ENCODE measurements around the gene TNKS1BP1. TPM values are rescaled to one million over a fixed set of nuclear protein-coding genes. Genes with fewer than 3 reads are reported as not detected.

Gene TNKS1BP1
- total and polyA plus RNA-seq, 8 donors: 119 to 203 (median 141) TPM

- Histone ChIP-seq H3K27ac (peak overlapping the region; percentile 95 to 96), H3K27me3 (no peaks in the 10 kb centered on the region), H3K9me3 (no peaks in the 10 kb centered on the region), H3K4me1 (peaks cover 35 to 68% of the 10 kb centered on the region in 2 donors), H3K36me3 (peaks cover 0 to 44% of the 10 kb centered on the region in 2 donors), H3K4me3 (peak overlapping the region; percentile 70 to 71)
- TF ChIP-seq CTCF (IDR thresholded peaks at IDR 0.05): no peak
- no peak for ATAC-seq
- peak in 1 of 4 donors; percentile 37 for DNase-seq
- intact Hi-C loops (cut with DNase I): no loop called here
Observed at GRCh38 chr11:57323167-57323854, 1.4 kb downstream of the TNKS1BP1 start.

GRCh38 chr11:57322256-57323166 lies 2.2 kb downstream of the TNKS1BP1 start:
- TF ChIP-seq CTCF (IDR thresholded peaks at IDR 0.05): no peak
- Histone ChIP-seq H3K27me3 (no peaks in the 10 kb centered on the region), H3K36me3 (peaks cover 0 to 42% of the 10 kb centered on the region in 2 donors), H3K4me3 (peak overlapping the region; percentile 70 to 71), H3K27ac (peak overlapping the region; percentile 95 to 96), H3K4me1 (peaks cover 41 to 76% of the 10 kb centered on the region in 2 donors), H3K9me3 (no peaks in the 10 kb centered on the region)
- DNase-seq (peak; percentile 89 to 98 (median 93)), ATAC-seq (peak; percentile 63)
- intact Hi-C loops (cut with DNase I): no loop called here

- DNase-seq (peak in 1 of 4 donors; percentile 33), ATAC-seq (peak; percentile 1)
- intact Hi-C loops (cut with DNase I): no loop called here
- Histone ChIP-seq H3K4me1 (peaks cover 45 to 77% of the 10 kb centered on the region in 2 donors), H3K4me3 (peak overlapping the region; percentile 24 to 70), H3K27me3 (no peaks in the 10 kb centered on the region), H3K27ac (peak overlapping the region; percentile 95 to 96), H3K36me3 (peaks cover 0 to 42% of the 10 kb centered on the region in 2 donors), H3K9me3 (no peaks in the 10 kb centered on the region)
- no peak for TF ChIP-seq CTCF (IDR thresholded peaks at IDR 0.05)
Observed at GRCh38 chr11:57321388-57322255, 3.1 kb downstream of the TNKS1BP1 start.

- DNase-seq (peak in 1 of 4 donors; percentile 32), ATAC-seq (no peak)
- H3K27ac ChIP-seq: peak overlapping the region; percentile 95 to 96
- peaks cover 0 to 43% of the 10 kb centered on the region in 2 donors for H3K36me3 ChIP-seq
- H3K9me3 ChIP-seq: no peaks in the 10 kb centered on the region
- peak overlapping the region in 1 of 2 donors; percentile 70 for H3K4me3 ChIP-seq
- intact Hi-C loops (cut with DNase I): no loop called here
- H3K27me3 ChIP-seq: no peaks in the 10 kb centered on the region
- no peak for TF ChIP-seq CTCF (IDR thresholded peaks at IDR 0.05)
- peaks cover 47 to 75% of the 10 kb centered on the region in 2 donors for H3K4me1 ChIP-seq
Observed at GRCh38 chr11:57320719-57321387, 3.9 kb downstream of the TNKS1BP1 start.
